GM12872 (cell line): ENCODE measurements around the gene CRAT.

Experiments
- TF ChIP-seq, protein P1 (sequence below): IDR thresholded peaks from 3 replicates; pipeline ENCODE4 v1.5.1; 2011; ENCODE audit warnings: low read depth, mild to moderate bottlenecking, low read length, moderate library complexity; ENCODE audit not compliant: insufficient read depth

Gene CRAT

DNA sequence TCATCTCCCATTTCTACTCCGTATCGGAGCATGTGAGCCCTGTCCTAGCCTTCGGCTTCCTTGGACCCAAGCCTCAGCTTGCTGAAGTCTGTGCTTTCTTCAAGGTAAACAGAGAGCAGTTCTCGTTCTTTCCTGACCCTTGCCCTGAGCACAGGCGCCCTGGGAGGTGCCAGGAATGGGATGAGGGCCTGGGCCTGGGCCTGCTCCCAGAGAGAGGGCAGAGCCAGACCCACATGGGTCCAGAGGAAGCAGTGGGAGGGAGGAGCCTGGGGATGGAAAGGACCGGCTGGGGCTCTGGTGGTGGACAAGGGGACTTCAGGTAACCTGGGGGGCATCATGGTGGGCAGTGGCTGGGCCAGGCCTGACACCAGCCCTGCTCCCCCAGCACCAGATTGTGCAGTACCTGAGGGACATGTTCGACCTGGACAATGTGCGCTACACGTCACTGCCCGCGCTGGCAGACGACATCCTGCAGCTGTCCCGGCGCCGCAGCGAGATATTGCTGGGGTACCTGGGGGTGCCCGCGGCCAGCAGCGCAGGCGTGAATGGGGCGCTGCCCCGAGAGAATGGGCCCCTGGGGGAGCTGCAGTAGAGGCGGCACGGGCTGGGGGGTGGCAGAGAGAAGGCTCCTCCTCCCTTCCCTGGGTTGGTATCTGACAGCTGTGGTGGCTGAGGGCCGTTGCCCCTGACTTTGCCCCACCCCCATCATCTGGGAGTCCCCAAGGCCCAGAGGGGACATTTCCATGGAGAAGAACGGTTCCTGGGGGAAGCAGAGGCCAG, 40.5 kb downstream of the CRAT start:
- TF ChIP-seq, protein P1, sequence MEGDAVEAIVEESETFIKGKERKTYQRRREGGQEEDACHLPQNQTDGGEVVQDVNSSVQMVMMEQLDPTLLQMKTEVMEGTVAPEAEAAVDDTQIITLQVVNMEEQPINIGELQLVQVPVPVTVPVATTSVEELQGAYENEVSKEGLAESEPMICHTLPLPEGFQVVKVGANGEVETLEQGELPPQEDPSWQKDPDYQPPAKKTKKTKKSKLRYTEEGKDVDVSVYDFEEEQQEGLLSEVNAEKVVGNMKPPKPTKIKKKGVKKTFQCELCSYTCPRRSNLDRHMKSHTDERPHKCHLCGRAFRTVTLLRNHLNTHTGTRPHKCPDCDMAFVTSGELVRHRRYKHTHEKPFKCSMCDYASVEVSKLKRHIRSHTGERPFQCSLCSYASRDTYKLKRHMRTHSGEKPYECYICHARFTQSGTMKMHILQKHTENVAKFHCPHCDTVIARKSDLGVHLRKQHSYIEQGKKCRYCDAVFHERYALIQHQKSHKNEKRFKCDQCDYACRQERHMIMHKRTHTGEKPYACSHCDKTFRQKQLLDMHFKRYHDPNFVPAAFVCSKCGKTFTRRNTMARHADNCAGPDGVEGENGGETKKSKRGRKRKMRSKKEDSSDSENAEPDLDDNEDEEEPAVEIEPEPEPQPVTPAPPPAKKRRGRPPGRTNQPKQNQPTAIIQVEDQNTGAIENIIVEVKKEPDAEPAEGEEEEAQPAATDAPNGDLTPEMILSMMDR = no peak

DNA sequence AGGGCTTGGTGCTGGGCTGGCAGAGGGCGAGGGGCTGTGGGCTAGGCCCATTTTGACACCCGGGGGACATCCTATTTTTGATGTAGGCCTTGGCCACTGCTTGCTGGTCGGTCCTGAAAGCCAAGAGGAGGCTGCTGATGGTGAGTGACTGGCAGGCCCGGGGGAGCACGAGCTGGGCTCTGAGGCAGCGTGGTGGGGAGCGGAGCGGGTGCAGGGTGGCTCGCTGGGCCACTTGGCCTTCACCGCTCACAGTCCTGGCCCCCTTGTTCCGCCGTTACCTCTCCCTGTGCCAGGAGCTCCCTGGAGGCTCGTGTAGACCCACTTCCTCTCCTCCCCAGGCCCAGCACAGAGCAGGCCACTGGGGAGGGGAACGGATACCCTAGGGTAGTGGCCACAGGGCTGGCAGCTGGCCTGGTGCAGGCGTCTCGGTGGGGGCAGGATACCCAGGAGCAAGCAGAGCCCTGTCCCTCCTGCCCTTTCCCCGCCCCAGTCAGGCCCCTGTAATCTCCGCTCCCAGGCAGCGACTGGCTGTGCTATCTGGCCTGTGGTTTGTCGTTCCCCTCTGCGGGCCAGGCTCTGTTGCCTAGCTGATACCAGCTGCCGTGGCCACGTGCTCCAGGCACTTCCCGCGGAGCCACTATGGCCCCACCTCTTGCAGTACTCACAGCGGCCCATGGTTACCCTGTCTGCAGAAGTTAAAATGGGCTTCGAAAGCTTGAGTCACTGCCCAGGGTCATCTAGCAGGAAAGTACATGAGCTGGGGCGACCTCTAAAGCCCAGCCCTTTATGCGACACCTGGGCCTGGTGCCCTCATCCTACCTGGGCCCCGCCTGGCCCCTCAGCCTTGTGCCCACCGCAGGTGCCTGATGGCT, 41.4 kb downstream of the CRAT start:
- TF ChIP-seq, protein P1 = no peak

DNA sequence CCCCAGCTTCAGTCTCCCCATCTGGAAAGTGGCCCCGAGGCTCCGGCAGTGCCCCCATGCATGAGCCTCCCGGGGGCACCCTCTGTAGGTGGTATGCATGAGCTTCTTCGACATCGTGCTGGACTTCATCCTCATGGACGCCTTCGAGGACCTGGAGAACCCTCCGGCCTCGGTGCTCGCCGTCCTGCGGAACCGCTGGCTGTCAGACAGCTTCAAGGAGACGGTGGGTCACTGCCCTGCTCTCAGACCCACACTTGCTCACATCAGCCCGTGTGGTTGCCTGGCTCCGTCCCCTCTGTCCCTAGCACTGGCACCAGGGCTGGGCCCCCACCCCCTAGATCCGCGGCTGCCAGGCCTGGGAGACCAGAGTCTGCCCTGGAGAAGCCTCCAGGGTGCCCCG, 42.5 kb downstream of the CRAT start:
- TF ChIP-seq, protein P1 = no peak

DNA sequence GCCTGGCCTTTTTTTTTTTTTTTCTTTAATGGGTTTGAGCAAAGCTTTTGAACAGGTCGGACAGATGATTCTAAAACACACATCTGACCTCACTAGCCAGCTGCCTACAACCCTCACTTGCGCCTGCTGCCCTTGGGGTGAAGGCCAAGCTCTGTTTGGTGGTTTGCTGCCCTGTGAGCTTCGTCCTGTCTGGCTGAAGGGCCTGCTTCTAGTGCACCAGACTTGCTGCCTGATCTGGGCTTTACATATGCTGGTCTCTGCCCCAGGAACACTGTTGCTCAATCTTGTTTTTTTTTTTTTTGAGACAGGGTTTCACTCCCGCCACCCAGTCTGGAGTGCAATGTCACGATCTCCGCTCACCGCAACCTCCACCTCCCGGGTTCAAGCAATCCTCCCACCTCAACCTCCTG, 46.1 kb downstream of the CRAT start:
- TF ChIP-seq, protein P1 = no peak

DNA sequence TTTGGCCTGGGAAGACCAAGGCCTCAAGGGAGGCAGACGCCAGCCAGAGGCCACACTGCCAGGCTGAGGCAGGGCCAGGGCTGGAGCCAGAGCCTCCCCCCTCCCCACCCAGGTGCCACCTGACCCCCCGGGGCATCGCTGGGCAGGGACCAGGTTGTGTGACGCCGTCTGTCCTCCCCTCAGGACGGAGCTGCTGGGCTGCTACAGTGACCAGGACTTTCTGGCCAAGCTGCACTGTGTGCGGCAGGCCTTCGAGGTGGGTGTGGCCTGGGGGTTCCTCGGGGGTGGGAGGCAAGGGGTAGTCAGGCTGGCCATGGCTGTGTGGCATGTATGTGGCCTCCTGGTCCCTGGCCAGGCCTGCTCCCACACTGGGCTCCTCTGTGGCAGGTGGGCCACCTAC, 47.5 kb downstream of the CRAT start:
- TF ChIP-seq, protein P1 = no peak

DNA sequence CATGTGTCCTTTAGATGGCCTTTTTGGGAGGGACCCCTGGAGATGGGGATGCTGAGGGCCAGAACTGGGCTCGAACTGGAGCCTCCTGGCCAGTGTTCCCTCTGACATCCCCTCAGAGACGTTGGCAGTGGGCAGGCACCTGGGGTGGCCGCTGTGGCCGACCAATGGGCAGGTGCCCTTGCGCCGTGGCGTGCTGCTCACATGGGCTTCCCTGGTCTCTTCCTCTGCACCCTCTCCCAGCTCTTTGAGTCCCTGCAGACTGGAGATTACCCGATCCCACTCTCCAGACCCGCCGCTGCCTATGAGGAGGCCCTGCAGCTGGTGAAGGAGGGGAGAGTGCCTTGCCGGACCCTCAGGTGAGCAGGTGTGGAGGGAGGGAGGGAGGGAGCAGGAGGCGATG, 49.6 kb downstream of the CRAT start:
- TF ChIP-seq, protein P1 = no peak
